Measurements from ENCODE around the gene BMPER. TPM values are rescaled to one million over a fixed set of nuclear protein-coding genes. Genes with fewer than 3 reads are reported as not detected.
A peak's percentile ranks its signal among the peaks of the same experiment; 100 is the strongest.

BMPER gene
- total and polyA plus RNA-seq, 3 donors from 2014 or later = 1.7 to 2.8 (median 2.4) TPM

DNA sequence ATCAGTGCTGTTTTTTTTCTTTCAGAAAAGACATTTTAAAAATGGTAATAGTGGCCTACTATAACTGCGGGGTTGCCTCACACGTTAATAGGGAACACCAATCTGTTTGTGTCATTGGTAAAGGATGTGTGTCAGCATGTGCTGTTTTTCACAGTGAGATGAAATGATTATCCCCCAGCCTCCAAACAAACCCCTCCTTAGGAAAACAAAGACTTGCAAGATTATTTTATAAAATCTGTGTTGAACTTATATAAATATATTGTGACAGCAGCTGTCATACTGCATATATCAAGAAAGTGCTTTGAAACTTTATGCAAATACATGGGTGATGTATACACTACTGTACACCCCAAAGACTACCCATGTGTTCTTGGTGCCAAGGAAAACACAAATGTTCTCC, 125.8 kb downstream of the BMPER start:
- H3K4me1 ChIP-seq = peaks cover 5% of the 10 kb centered on the region
- WGBS, 2 donors = 93 to 95% methylated on average over 2 of the region's 2 CpGs
- no peaks in the 10 kb centered on the region for H3K27me3 ChIP-seq
- H3K27ac ChIP-seq = no peak overlapping the region
- TF ChIP-seq, protein P1, sequence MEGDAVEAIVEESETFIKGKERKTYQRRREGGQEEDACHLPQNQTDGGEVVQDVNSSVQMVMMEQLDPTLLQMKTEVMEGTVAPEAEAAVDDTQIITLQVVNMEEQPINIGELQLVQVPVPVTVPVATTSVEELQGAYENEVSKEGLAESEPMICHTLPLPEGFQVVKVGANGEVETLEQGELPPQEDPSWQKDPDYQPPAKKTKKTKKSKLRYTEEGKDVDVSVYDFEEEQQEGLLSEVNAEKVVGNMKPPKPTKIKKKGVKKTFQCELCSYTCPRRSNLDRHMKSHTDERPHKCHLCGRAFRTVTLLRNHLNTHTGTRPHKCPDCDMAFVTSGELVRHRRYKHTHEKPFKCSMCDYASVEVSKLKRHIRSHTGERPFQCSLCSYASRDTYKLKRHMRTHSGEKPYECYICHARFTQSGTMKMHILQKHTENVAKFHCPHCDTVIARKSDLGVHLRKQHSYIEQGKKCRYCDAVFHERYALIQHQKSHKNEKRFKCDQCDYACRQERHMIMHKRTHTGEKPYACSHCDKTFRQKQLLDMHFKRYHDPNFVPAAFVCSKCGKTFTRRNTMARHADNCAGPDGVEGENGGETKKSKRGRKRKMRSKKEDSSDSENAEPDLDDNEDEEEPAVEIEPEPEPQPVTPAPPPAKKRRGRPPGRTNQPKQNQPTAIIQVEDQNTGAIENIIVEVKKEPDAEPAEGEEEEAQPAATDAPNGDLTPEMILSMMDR (IDR thresholded peaks at IDR 0.05) = no peak
- no peak for TF ChIP-seq POLR2A (IDR thresholded peaks at IDR 0.05)
- intact Hi-C loops (cut with DNase I; ENCODE audit: low total_unique reads) = no loop called here
- H3K36me3 ChIP-seq (ENCODE audit: low read depth, missing control alignments) = no peaks in the 10 kb centered on the region
- H3K4me3 ChIP-seq = no peak overlapping the region
- DNase-seq = no peak
- H3K9me3 ChIP-seq = no peaks in the 10 kb centered on the region

DNA sequence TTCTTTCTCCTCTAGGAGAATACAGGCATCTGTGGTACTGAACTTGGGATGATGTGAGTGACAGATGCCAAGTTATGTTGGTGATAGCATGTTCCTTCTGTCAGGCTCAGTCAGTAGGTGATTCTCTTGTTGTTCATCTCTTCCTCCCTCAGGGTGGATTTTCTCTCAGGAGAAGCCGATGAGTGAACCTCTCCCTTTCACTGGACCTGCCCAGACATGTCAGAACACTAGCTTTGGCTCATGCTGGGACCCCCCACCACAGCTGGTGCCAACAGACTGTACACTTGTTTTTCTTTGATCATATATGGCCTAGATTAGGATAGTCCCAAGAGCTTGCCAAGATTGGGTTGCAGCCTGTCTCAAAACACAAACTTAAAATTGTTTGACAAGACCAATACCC, 129.4 kb downstream of the BMPER start:
- intact Hi-C loops (cut with DNase I; ENCODE audit: low total_unique reads) = no loop called here
- no peak for DNase-seq
- Histone ChIP-seq H3K36me3 (ENCODE audit: low read depth, missing control alignments) (no peaks in the 10 kb centered on the region), H3K9me3 (no peaks in the 10 kb centered on the region), H3K27ac (no peak overlapping the region), H3K4me3 (no peak overlapping the region), H3K4me1 (peaks cover 9% of the 10 kb centered on the region), H3K27me3 (no peaks in the 10 kb centered on the region)
- 79 to 94% methylated on average over 1 of the region's 1 CpG for WGBS, 2 donors
- TF ChIP-seq, protein P1 (IDR thresholded peaks at IDR 0.05) = no peak
- TF ChIP-seq POLR2A (IDR thresholded peaks at IDR 0.05) = no peak

DNA sequence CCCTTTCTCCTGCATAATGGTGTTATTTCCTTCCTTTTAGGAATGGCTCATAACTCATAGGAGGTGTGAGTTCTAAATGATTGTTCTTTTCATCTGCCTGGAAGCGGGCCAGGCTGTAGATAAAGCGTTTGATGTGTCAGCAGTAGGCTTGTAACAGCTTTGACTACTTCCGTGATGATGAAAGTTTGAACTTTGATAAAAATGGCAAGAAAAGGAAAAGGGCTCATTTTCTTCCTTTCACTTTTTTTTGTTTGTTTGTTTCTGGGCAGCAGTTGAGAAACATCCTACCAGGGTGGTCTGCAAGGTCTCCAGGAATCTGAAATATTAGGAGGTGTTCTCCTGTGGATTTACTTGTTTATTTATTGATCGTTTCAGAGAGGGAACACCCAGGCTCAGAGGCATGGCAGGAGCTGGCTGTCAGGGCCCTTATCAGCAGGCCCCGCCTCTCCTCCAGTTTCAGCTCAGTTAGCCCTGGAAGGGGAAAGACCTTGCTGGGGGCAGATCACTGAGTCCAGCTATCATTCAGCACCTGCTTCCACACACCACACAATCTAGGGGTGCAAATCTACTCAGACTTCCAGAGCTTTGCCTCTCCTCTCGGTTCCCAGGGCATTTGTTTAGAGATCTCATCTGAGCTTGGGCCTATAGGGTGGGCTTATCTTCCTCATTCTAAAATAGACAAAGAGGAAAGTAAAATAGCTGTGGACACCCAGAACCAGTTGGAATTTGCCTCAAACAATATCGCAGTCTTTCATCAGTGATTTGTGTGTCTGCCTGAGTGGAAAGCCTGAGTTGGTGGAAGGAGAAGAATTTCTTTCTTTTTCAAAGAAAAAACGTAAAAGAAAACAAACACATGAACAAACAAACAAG, 130.9 kb downstream of the BMPER start:
- Histone ChIP-seq H3K4me3 (no peak overlapping the region), H3K27ac (peak overlapping the region in 1 of 2 donors; percentile 8), H3K9me3 (no peaks in the 10 kb centered on the region), H3K27me3 (no peaks in the 10 kb centered on the region), H3K36me3 (ENCODE audit: low read depth, missing control alignments) (no peaks in the 10 kb centered on the region), H3K4me1 (peaks cover 9% of the 10 kb centered on the region)
- WGBS, 2 donors = 38 to 51% methylated on average over 7 to 8 of the region's 8 CpGs
- TF ChIP-seq, protein P1 (IDR thresholded peaks at IDR 0.05) = no peak
- no peak for TF ChIP-seq POLR2A (IDR thresholded peaks at IDR 0.05)
- DNase-seq = peak; percentile 48
- intact Hi-C loops (cut with DNase I; ENCODE audit: low total_unique reads) = no loop called here

DNA sequence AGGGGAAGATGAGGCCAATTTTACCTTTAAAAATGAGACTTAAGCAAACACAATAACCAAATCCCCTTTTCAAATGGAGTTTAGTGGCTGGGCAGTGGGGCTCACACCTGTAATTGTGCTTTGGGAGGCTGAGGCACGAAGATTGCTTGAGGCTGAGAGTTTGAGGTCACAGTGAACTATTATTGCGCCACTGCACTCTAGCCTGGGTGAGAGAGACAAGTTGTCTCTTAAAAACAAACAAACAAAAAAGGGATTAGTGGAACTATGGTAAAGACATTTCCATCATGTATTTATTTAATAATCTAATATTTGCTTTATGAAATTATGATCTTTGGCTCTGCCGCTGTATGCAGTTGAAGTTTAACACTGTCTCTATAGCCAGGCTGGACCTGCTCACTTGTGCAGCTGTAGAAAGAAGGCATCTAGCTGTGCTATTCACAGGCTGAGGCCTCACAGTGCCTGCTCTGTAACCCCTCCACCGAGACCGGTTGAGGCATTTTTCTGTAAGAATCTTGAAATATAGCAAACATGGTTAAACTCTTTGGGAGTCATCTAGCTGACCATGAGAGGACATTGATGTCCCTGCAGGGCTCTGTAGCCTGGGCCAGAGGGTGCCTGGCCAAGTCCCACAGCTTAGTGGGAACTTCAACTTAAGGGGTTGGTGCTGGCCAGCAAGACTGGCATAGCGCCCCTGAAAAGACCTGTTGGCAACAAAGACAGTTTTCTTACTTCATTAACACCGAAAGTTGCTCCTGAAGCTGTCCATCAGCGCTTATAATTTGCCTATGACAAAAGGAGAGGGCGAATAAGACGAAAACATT, 131.8 kb downstream of the BMPER start:
- intact Hi-C loops (cut with DNase I; ENCODE audit: low total_unique reads) = no loop called here
- TF ChIP-seq, protein P1 (IDR thresholded peaks at IDR 0.05) = no peak
- no peak for TF ChIP-seq POLR2A (IDR thresholded peaks at IDR 0.05)
- H3K9me3 ChIP-seq = no peaks in the 10 kb centered on the region
- peaks cover 9% of the 10 kb centered on the region for H3K4me1 ChIP-seq
- peak overlapping the region in 1 of 2 donors; percentile 8 for H3K27ac ChIP-seq
- no peaks in the 10 kb centered on the region for H3K27me3 ChIP-seq
- H3K4me3 ChIP-seq = no peak overlapping the region
- no peaks in the 10 kb centered on the region for H3K36me3 ChIP-seq (ENCODE audit: low read depth, missing control alignments)
- DNase-seq = no peak
- WGBS, 2 donors = 74 to 90% methylated on average over 9 to 10 of the region's 10 CpGs

All from testis (tissue), 3 donors.